Sigmoid colon (tissue), 7 donors: ENCODE measurements around the gene RNASE7. TPM values are rescaled to one million over a fixed set of nuclear protein-coding genes. Genes with fewer than 3 reads are reported as not detected.

Source experiments
- DNase-seq: peaks from one replicate; pipeline ENCODE4 v3.0.0-alpha.2; 2019
- H3K27ac ChIP-seq, 4 donors: fragments of 200-600 bp; sonication (generic); one replicate each; pipeline ENCODE4 v1.5.1; 2016 to 2019; ENCODE audit warnings: mild to moderate bottlenecking in 1 of 4
- H3K27me3 ChIP-seq, 3 donors: fragments of 200-600 bp; sonication (generic); one replicate each; pipeline ENCODE4 v1.5.1; 2019; ENCODE audit warnings: mild to moderate bottlenecking in 1 of 3
- H3K36me3 ChIP-seq, 4 donors: fragments of 200-600 bp; sonication (generic); one replicate each; pipeline ENCODE4 v1.5.1; 2016 to 2019
- H3K4me1 ChIP-seq, 4 donors: fragments of 200-600 bp; sonication (generic); one replicate each; pipeline ENCODE4 v1.5.1; 2017 to 2019
- H3K4me3 ChIP-seq, 4 donors: fragments of 200-600 bp; sonication (generic); one replicate each; pipeline ENCODE4 v1.5.1; 2017 to 2019; ENCODE audit warnings: mild to moderate bottlenecking in 2 of 4, moderate library complexity in 1 of 4
- H3K9me3 ChIP-seq, 4 donors: fragments of 200-600 bp in 3 of 4; sonication (generic) in 3 of 4; one replicate each; pipeline versions ENCODE4 v1.5.1 to v1.6.1; 2013 to 2019
- EP300 ChIP-seq, 4 donors: sonication (generic); formaldehyde crosslinking; IDR thresholded peaks; one replicate each; pipeline ENCODE4 v1.6.1; 2017; ENCODE audit warnings: antibody characterized with exemption in 4 of 4
- POLR2A ChIP-seq, 2 donors: fragments of 450-650 bp; IDR thresholded peaks; one replicate each; pipeline ENCODE4 v1.6.1; 2016; ENCODE audit warnings: antibody characterized with exemption in 2 of 2, mild to moderate bottlenecking in 2 of 2, moderate library complexity in 2 of 2
- POLR2AphosphoS5 ChIP-seq, 4 donors: sonication (generic); formaldehyde crosslinking; IDR thresholded peaks; one replicate each; pipeline ENCODE4 v1.6.1; 2017; ENCODE audit warnings: antibody characterized with exemption in 4 of 4
- WGBS, 2 donors: extraction: QIAGEN DNeasy Blood & Tissue Kit; methylation state at CpG; one replicate each; pipeline ENCODE4 v1.1.7; 2013; 5-methylcytosine and 5-hydroxymethylcytosine counted together
- intact Hi-C: fragments of 100-400 bp; cut with DNase I; formaldehyde crosslinking; loops from one replicate; pipeline ENCODE4 v1.15.1; 2023
- polyA plus RNA-seq, 3 donors: library from polyadenylated mRNA; stranded (reverse); fragments of 200-250 nt; gene quantifications; one replicate each; pipeline ENCODE4 v1.2.3, GENCODE V29; 2013
- total RNA-seq, 4 donors: library from RNA; depleted of rRNA; stranded (reverse); fragments of >200 nt; gene quantifications; one replicate each; pipeline ENCODE4 v1.1.0, GENCODE V29; 2016
- TF ChIP-seq, protein P1 (sequence below), 4 experiments: fragments of 450-650 bp in 3 of 4; fragments of 200-600 bp in 1 of 4; IDR thresholded peaks; one replicate each; pipeline ENCODE4 v1.5.1; 2016 to 2019; ENCODE audit warnings: antibody characterized with exemption in 4 of 4, mild to moderate bottlenecking in 3 of 4, moderate library complexity in 2 of 4
- donor health status: healthy with polysubstance abuse.
- donor health status: Bipolar disorder and iron deficiency.
- donor health status: healthy.

The RNASE7 gene, protein sequence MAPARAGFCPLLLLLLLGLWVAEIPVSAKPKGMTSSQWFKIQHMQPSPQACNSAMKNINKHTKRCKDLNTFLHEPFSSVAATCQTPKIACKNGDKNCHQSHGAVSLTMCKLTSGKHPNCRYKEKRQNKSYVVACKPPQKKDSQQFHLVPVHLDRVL
- total RNA-seq = not detected
- polyA plus RNA-seq = under 1 TPM in 1 of 3 donors, not detected in 2; 0.10 TPM

DNA sequence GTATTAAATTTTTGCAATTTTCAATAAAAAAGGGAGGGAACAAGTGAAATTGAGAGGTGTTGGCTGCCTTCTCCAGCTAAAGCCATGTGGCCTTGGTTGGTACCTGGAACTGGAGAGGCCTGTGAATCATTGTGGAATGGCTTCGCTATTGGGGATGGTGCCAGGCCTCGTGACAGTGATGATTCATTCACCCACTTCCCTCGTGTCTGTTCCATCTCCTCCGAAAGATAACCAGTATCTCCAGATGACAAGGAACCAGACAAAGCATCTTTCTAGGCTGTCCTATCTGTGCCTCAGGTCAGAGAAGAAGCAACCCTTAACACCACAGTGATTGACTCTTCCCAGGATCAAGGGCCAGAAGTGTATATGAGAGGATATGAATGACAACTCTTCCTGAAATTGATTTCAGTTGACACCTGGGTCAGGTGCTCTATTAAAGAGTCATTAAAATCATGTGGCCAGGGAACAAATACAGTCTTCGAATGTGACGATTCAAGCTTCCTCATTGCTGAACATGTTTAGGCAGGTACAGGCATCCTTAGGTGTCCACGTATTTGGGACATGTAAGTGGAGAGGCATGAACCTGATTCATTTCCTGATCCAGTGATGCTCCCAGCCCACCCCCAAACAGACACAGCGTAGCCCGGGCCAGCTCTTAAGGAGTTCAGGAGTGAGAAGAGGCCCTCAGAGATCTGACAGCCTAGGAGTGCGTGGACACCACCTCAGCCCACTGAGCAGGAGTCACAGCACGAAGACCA is at the start of gene RNASE7:
RNASE7 (plus strand) TSS at position 687 of the 758 bp plus-strand sequence. CDS start 631 bp downstream, outside the sequence.
- TF ChIP-seq POLR2A (IDR thresholded peaks at IDR 0.05) = no peak
- TF ChIP-seq EP300 (IDR thresholded peaks at IDR 0.05) = no peak
- TF ChIP-seq POLR2AphosphoS5 (IDR thresholded peaks at IDR 0.05) = no peak
- TF ChIP-seq, protein P1, sequence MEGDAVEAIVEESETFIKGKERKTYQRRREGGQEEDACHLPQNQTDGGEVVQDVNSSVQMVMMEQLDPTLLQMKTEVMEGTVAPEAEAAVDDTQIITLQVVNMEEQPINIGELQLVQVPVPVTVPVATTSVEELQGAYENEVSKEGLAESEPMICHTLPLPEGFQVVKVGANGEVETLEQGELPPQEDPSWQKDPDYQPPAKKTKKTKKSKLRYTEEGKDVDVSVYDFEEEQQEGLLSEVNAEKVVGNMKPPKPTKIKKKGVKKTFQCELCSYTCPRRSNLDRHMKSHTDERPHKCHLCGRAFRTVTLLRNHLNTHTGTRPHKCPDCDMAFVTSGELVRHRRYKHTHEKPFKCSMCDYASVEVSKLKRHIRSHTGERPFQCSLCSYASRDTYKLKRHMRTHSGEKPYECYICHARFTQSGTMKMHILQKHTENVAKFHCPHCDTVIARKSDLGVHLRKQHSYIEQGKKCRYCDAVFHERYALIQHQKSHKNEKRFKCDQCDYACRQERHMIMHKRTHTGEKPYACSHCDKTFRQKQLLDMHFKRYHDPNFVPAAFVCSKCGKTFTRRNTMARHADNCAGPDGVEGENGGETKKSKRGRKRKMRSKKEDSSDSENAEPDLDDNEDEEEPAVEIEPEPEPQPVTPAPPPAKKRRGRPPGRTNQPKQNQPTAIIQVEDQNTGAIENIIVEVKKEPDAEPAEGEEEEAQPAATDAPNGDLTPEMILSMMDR (IDR thresholded peaks at IDR 0.05) = no peak
- Histone ChIP-seq H3K27me3 (no peaks in the 10 kb centered on the region), H3K9me3 (no peaks in the 10 kb centered on the region), H3K36me3 (no peaks in the 10 kb centered on the region), H3K27ac (no peak within 1 kb of the TSS), H3K4me1 (peaks cover 0 to 38% (median 26%) of the 10 kb centered on the region in 4 donors), H3K4me3 (no peak within 1 kb of the TSS)
- intact Hi-C loops = loop anchor here (2.0 to 5.0 kb wide), 2 partner anchors 70 to 185 kb away; no protein-coding TSS in a partner anchor
- 67 to 79% methylated on average over 11 of the region's 11 CpGs for WGBS, 2 donors
- DNase-seq = no peak

DNA sequence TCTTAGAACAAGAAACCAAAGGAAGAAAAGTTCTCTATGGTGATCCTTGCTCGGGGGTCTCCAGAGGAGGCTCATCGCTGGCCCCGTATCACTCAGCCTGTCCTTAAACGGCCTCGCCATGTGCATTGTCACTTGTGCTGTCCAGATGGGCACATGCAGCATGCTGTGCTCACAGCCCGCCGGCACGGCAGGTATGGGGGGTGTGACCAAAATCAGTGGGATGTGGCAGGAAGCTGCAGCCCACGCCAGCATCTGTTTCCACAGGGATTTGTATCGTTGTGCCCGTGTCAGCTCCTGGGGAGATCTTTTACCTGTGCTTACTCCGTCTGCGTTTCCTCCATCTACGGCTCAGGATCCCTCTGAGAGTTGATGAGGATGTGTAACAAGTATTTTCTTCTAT is 45.6 kb upstream of the RNASE7 start:
- no peak for TF ChIP-seq POLR2A (IDR thresholded peaks at IDR 0.05)
- TF ChIP-seq EP300 (IDR thresholded peaks at IDR 0.05) = no peak
- no peak for TF ChIP-seq POLR2AphosphoS5 (IDR thresholded peaks at IDR 0.05)
- TF ChIP-seq, protein P1 (IDR thresholded peaks at IDR 0.05) = no peak
- H3K4me1 ChIP-seq = peaks cover 0 to 20% (median 15%) of the 10 kb centered on the region in 4 donors
- no peak for DNase-seq
- no peak overlapping the region for H3K27ac ChIP-seq
- no peaks in the 10 kb centered on the region for H3K9me3 ChIP-seq
- no peaks in the 10 kb centered on the region for H3K27me3 ChIP-seq
- 19 to 72% methylated on average over 14 of the region's 14 CpGs for WGBS, 2 donors
- intact Hi-C loops = loop anchor here (10.0 kb wide), 1 partner anchor 458 kb away; the partner anchor contains the start of gene CHD8
- H3K4me3 ChIP-seq = no peak overlapping the region
- peaks cover 42 to 59% (median 54%) of the 10 kb centered on the region in 4 donors for H3K36me3 ChIP-seq

DNA sequence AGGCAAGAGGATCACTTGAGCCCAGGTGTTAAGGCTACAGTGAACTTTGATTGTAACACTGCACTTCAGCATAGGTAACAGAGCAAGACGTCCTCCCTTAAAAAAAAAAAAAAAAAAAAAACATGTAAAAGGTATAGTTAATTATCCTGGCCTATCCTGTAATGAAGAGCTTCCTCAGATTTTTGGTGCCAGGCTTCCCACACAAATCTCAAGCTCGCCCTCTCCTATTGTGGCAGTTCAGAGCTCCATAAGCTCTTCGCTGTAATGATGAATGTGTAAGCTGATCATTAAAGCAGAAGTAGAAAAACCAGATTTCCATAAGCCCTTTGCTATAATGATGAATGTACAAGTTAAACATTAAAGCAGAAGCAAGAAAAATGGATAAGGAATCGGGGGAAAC is 45.0 kb upstream of the RNASE7 start:
- H3K36me3 ChIP-seq = peaks cover 42 to 56% (median 49%) of the 10 kb centered on the region in 4 donors
- intact Hi-C loops = loop anchor here (10.0 kb wide), 1 partner anchor 458 kb away; the partner anchor contains the start of gene CHD8

DNA sequence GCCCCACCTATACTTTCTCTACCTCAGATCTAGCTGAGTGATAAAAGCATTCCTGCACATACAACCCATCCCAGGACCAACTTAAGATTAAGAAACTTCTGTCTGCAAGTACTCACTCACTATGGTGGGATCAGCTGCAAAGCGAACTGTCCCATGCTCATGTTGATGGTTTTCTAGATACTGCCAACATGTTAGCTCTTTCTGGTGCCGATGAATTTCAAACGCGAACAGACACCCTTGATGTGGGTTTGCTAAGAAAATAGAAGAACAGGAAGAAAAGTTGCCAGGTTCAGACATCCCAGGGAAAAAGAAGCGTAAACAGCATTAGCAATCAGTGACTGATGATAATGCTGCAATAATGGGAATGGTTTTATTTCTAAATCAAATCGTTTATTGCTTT is 44.6 kb upstream of the RNASE7 start:
- DNase-seq = no peak
- H3K4me1 ChIP-seq = peaks cover 0 to 12% (median 9%) of the 10 kb centered on the region in 4 donors
- no peak for TF ChIP-seq POLR2AphosphoS5 (IDR thresholded peaks at IDR 0.05)
- TF ChIP-seq, protein P1 (IDR thresholded peaks at IDR 0.05) = no peak
- H3K9me3 ChIP-seq = no peaks in the 10 kb centered on the region
- no peak overlapping the region for H3K27ac ChIP-seq
- WGBS, 2 donors = 15 to 55% methylated on average over 6 of the region's 6 CpGs
- peaks cover 40 to 52% (median 45%) of the 10 kb centered on the region in 4 donors for H3K36me3 ChIP-seq
- intact Hi-C loops = loop anchor here (10.0 kb wide), 1 partner anchor 457 kb away; the partner anchor contains the start of gene CHD8
- H3K27me3 ChIP-seq = no peaks in the 10 kb centered on the region
- no peak overlapping the region for H3K4me3 ChIP-seq

More for the DNA sequence above, 45.0 kb upstream of the RNASE7 start:
- DNase-seq = no peak
- no peaks in the 10 kb centered on the region for H3K9me3 ChIP-seq
- TF ChIP-seq, protein P1 (IDR thresholded peaks at IDR 0.05) = no peak
- no peak for TF ChIP-seq POLR2AphosphoS5 (IDR thresholded peaks at IDR 0.05)
- TF ChIP-seq POLR2A (IDR thresholded peaks at IDR 0.05) = no peak
- TF ChIP-seq EP300 (IDR thresholded peaks at IDR 0.05) = no peak
- no peak overlapping the region for H3K27ac ChIP-seq
- peaks cover 0 to 14% (median 9%) of the 10 kb centered on the region in 4 donors for H3K4me1 ChIP-seq
- H3K27me3 ChIP-seq = no peaks in the 10 kb centered on the region
- H3K4me3 ChIP-seq = no peak overlapping the region
- 15 to 65% methylated on average over 4 of the region's 4 CpGs for WGBS, 2 donors
